ENCODE results near the gene SYS1.

DNA sequence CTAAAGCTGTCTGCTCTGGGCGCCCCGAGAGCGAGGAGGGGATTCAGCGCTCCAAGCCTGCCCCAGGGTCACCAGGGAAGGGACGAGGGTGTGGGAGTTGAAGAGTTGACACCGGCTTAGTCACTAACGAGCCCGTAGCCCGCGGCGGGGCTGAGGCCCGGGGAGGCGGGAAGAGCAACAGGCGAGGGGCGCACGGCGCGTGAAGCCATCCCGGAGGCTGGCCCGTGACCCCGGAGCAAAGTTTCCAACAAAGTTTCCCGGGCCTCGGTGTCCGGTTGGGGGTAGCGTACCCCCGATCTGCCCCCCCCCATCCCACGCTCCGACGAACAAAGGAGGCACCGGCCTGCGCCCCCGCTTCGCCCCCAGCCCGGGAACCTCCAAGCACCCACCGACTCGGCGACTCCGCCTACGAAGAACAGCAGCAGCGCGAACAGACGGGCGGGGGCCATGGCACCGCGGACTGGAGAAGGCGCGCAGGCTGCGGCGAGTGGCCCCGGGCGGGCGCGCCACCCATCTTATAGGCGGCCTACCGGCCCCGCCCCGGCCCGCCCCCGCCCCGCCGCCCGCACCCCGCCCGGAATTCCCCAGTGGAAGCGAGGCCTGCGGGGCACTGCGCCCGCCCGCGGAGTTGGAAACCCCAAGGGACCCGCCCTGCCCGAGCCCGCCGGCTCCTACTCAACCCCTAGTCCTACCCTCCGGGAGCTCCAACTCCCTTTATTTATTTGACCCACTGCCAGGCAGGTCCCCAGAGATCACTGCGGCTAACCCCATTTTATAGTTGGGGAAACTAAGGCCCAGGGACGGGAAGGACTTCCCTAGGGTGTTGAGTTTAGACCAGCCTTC is 14.8 kb upstream of the SYS1 start, which contains the start of gene SDC4:
- TF ChIP-seq, protein P1, sequence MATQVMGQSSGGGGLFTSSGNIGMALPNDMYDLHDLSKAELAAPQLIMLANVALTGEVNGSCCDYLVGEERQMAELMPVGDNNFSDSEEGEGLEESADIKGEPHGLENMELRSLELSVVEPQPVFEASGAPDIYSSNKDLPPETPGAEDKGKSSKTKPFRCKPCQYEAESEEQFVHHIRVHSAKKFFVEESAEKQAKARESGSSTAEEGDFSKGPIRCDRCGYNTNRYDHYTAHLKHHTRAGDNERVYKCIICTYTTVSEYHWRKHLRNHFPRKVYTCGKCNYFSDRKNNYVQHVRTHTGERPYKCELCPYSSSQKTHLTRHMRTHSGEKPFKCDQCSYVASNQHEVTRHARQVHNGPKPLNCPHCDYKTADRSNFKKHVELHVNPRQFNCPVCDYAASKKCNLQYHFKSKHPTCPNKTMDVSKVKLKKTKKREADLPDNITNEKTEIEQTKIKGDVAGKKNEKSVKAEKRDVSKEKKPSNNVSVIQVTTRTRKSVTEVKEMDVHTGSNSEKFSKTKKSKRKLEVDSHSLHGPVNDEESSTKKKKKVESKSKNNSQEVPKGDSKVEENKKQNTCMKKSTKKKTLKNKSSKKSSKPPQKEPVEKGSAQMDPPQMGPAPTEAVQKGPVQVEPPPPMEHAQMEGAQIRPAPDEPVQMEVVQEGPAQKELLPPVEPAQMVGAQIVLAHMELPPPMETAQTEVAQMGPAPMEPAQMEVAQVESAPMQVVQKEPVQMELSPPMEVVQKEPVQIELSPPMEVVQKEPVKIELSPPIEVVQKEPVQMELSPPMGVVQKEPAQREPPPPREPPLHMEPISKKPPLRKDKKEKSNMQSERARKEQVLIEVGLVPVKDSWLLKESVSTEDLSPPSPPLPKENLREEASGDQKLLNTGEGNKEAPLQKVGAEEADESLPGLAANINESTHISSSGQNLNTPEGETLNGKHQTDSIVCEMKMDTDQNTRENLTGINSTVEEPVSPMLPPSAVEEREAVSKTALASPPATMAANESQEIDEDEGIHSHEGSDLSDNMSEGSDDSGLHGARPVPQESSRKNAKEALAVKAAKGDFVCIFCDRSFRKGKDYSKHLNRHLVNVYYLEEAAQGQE (IDR thresholded peaks at IDR 0.05; ENCODE audit: insufficient read depth in 1 of 2, low read depth in 2 of 2, low read length in 1 of 2) = no peak
- TF ChIP-seq, protein P2, sequence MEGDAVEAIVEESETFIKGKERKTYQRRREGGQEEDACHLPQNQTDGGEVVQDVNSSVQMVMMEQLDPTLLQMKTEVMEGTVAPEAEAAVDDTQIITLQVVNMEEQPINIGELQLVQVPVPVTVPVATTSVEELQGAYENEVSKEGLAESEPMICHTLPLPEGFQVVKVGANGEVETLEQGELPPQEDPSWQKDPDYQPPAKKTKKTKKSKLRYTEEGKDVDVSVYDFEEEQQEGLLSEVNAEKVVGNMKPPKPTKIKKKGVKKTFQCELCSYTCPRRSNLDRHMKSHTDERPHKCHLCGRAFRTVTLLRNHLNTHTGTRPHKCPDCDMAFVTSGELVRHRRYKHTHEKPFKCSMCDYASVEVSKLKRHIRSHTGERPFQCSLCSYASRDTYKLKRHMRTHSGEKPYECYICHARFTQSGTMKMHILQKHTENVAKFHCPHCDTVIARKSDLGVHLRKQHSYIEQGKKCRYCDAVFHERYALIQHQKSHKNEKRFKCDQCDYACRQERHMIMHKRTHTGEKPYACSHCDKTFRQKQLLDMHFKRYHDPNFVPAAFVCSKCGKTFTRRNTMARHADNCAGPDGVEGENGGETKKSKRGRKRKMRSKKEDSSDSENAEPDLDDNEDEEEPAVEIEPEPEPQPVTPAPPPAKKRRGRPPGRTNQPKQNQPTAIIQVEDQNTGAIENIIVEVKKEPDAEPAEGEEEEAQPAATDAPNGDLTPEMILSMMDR (IDR thresholded peaks at IDR 0.05) = no peak
